ENCODE measurements around the gene KIAA0753.

Gene KIAA0753

DNA sequence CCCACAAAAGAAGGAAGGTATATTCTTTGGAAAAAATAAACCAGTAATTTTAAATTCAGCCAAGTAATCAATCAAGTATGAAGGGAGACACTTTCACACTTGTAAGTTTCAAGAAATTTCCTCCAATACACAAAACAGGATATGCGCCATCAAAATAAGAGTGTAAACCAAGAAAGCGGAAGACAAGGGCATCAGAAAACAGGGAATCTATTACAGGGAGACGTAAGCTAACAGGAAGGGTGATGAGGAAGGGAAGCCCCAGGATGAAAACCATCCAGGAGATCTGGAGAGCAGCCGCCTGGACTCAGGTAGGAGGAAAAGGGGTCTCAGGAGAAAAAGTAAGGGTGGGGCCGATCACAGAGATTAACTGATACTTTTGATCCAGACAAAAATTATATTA, 52.3 kb downstream of the KIAA0753 start:
- Histone ChIP-seq H3K4me1 (ENCODE audit: control insufficient read depth, low read length) (no peaks in the 10 kb centered on the region), H3K27ac (ENCODE audit: low read depth, low read length) (no peak overlapping the region), H3K9me2 (replicated peaks; ENCODE audit: control insufficient read depth, low read length) (no peaks in the 10 kb centered on the region), H3K4me2 (ENCODE audit: low read length) (no peak overlapping the region), H3K27me3 (ENCODE audit: control insufficient read depth, low read length) (no peaks in the 10 kb centered on the region), H3F3A (ENCODE audit: control insufficient read depth, insufficient read depth) (no peaks in the 10 kb centered on the region), H3K36me3 (ENCODE audit: control insufficient read depth, low read length) (peaks cover 84% of the 10 kb centered on the region), H3K4me3 (ENCODE audit: low read length) (no peak overlapping the region), H4K20me1 (ENCODE audit: control insufficient read depth, insufficient read depth, low read depth, low read length) (no peaks in the 10 kb centered on the region), H3K79me2 (ENCODE audit: control insufficient read depth, low read length) (no peaks in the 10 kb centered on the region), H3K9me3 (ENCODE audit: control insufficient read depth, insufficient read depth, low read length) (no peaks in the 10 kb centered on the region)
- TF ChIP-seq EZH2phosphoT487 (IDR thresholded peaks at IDR 0.05; ENCODE audit: borderline replicate concordance, low read length): no peak
- TF ChIP-seq, protein P1, sequence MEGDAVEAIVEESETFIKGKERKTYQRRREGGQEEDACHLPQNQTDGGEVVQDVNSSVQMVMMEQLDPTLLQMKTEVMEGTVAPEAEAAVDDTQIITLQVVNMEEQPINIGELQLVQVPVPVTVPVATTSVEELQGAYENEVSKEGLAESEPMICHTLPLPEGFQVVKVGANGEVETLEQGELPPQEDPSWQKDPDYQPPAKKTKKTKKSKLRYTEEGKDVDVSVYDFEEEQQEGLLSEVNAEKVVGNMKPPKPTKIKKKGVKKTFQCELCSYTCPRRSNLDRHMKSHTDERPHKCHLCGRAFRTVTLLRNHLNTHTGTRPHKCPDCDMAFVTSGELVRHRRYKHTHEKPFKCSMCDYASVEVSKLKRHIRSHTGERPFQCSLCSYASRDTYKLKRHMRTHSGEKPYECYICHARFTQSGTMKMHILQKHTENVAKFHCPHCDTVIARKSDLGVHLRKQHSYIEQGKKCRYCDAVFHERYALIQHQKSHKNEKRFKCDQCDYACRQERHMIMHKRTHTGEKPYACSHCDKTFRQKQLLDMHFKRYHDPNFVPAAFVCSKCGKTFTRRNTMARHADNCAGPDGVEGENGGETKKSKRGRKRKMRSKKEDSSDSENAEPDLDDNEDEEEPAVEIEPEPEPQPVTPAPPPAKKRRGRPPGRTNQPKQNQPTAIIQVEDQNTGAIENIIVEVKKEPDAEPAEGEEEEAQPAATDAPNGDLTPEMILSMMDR (IDR thresholded peaks at IDR 0.05; ENCODE audit: low read depth, low read length, poor library complexity, severe bottlenecking): no peak

DNA sequence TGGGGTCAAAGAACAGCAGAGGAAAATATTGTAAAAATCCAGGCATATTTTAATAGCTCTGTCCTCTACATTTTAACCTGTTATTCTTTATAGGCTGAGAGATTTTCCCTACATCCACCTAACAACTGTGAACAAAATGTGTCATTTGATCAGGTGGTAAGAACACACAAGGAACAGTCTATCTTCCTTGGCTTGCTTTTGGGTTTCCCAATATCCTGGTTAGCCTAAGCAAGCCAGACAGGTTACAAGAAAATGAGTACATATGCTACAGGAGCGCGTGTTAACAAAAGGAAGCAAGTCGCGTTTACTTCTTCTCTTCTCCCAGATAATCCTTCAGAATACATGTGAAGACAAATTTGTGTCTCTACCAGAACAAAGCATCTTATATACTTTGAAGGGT, 53.2 kb downstream of the KIAA0753 start:
- Histone ChIP-seq H3K27me3 (ENCODE audit: control insufficient read depth, low read length) (no peaks in the 10 kb centered on the region), H3K4me3 (ENCODE audit: low read length) (no peak overlapping the region), H3F3A (ENCODE audit: control insufficient read depth, insufficient read depth) (no peaks in the 10 kb centered on the region), H3K9me3 (ENCODE audit: control insufficient read depth, insufficient read depth, low read length) (no peaks in the 10 kb centered on the region), H3K4me2 (ENCODE audit: low read length) (no peak overlapping the region), H3K9me2 (replicated peaks; ENCODE audit: control insufficient read depth, low read length) (no peaks in the 10 kb centered on the region), H3K4me1 (ENCODE audit: control insufficient read depth, low read length) (no peaks in the 10 kb centered on the region), H3K36me3 (ENCODE audit: control insufficient read depth, low read length) (peaks cover 79% of the 10 kb centered on the region), H3K79me2 (ENCODE audit: control insufficient read depth, low read length) (no peaks in the 10 kb centered on the region), H4K20me1 (ENCODE audit: control insufficient read depth, insufficient read depth, low read depth, low read length) (no peaks in the 10 kb centered on the region), H3K27ac (ENCODE audit: low read depth, low read length) (no peak overlapping the region)
- TF ChIP-seq, protein P1 (IDR thresholded peaks at IDR 0.05; ENCODE audit: low read depth, low read length, poor library complexity, severe bottlenecking): no peak
- TF ChIP-seq EZH2phosphoT487 (IDR thresholded peaks at IDR 0.05; ENCODE audit: borderline replicate concordance, low read length): no peak

DNA sequence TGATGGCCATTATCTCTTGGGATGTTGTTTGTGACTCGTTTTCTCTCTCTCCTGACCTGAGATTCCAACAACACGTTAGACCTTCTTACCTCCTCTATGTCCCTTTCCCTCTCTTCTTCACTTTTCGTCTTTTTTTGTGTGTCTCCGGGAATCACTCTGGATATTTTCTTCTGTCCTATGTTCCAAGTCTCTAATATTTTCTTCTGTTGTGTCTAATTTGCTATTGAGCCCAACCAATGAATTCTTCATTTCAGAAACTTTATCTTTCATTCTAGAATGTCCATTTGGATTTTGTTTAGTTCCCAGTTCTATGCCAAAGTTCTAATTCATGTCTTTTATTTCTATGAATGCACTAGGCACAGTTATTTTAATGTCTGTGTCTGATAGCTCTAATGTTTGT, 57.1 kb downstream of the KIAA0753 start:
- no peaks in the 10 kb centered on the region for H3K79me2 ChIP-seq (ENCODE audit: control insufficient read depth, low read length)
- no peak overlapping the region for H3K4me2 ChIP-seq (ENCODE audit: low read length)
- no peaks in the 10 kb centered on the region for H3K27me3 ChIP-seq (ENCODE audit: control insufficient read depth, low read length)
- H3K27ac ChIP-seq (ENCODE audit: low read depth, low read length): no peak overlapping the region
- no peak for TF ChIP-seq EZH2phosphoT487 (IDR thresholded peaks at IDR 0.05; ENCODE audit: borderline replicate concordance, low read length)
- TF ChIP-seq, protein P1 (IDR thresholded peaks at IDR 0.05; ENCODE audit: low read depth, low read length, poor library complexity, severe bottlenecking): no peak
- peaks cover 55% of the 10 kb centered on the region for H3K36me3 ChIP-seq (ENCODE audit: control insufficient read depth, low read length)
- no peaks in the 10 kb centered on the region for H3K4me1 ChIP-seq (ENCODE audit: control insufficient read depth, low read length)
- no peaks in the 10 kb centered on the region for H3K9me3 ChIP-seq (ENCODE audit: control insufficient read depth, insufficient read depth, low read length)
- H3K9me2 ChIP-seq (replicated peaks; ENCODE audit: control insufficient read depth, low read length): no peaks in the 10 kb centered on the region
- H4K20me1 ChIP-seq (ENCODE audit: control insufficient read depth, insufficient read depth, low read depth, low read length): no peaks in the 10 kb centered on the region
- H3F3A ChIP-seq (ENCODE audit: control insufficient read depth, insufficient read depth): no peaks in the 10 kb centered on the region
- H3K4me3 ChIP-seq (ENCODE audit: low read length): no peak overlapping the region

DNA sequence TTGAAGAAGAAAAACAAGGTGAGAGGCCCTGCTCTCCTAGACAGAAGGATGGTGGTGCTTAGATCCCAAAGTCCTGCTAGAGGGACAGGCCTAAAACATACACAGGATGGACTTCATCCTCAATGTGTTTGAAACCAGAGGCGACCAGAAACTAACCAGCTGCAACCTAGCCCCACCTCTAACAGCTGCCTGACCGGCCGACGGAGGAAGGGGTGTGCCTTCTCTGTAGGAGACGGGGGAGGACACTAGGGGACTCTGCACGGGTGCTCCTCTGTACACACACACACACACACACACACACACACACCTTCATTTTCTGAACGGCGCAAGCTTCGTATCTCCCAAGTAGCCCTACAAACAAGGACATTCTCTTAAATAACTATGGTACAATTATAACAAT, 59.9 kb downstream of the KIAA0753 start:
- H3K27ac ChIP-seq (ENCODE audit: low read depth, low read length): no peak overlapping the region
- no peaks in the 10 kb centered on the region for H3K27me3 ChIP-seq (ENCODE audit: control insufficient read depth, low read length)
- H3K4me3 ChIP-seq (ENCODE audit: low read length): no peak overlapping the region
- peaks cover 34% of the 10 kb centered on the region for H3K36me3 ChIP-seq (ENCODE audit: control insufficient read depth, low read length)
- no peaks in the 10 kb centered on the region for H3K79me2 ChIP-seq (ENCODE audit: control insufficient read depth, low read length)
- H3K4me2 ChIP-seq (ENCODE audit: low read length): no peak overlapping the region
- H3K9me2 ChIP-seq (replicated peaks; ENCODE audit: control insufficient read depth, low read length): no peaks in the 10 kb centered on the region
- no peaks in the 10 kb centered on the region for H3F3A ChIP-seq (ENCODE audit: control insufficient read depth, insufficient read depth)
- no peak for TF ChIP-seq EZH2phosphoT487 (IDR thresholded peaks at IDR 0.05; ENCODE audit: borderline replicate concordance, low read length)
- TF ChIP-seq, protein P1 (IDR thresholded peaks at IDR 0.05; ENCODE audit: low read depth, low read length, poor library complexity, severe bottlenecking): no peak
- no peaks in the 10 kb centered on the region for H4K20me1 ChIP-seq (ENCODE audit: control insufficient read depth, insufficient read depth, low read depth, low read length)
- H3K4me1 ChIP-seq (ENCODE audit: control insufficient read depth, low read length): peaks cover 7% of the 10 kb centered on the region
- no peaks in the 10 kb centered on the region for H3K9me3 ChIP-seq (ENCODE audit: control insufficient read depth, insufficient read depth, low read length)
